G401.6 (cell line): Measurements from ENCODE around the gene TRIM4.
"Not testable (repeated sequence)": the region's sequence is repeated elsewhere in the genome, so short reads cannot be mapped to it uniquely, and the experiment has no call there.

Source experiments
- FAIRE-seq: peaks from 2 replicates; lab custom pipeline; 2012; peaks lifted over from hg19 to GRCh38; lab: Jason Lieb, UNC

Gene TRIM4, protein sequence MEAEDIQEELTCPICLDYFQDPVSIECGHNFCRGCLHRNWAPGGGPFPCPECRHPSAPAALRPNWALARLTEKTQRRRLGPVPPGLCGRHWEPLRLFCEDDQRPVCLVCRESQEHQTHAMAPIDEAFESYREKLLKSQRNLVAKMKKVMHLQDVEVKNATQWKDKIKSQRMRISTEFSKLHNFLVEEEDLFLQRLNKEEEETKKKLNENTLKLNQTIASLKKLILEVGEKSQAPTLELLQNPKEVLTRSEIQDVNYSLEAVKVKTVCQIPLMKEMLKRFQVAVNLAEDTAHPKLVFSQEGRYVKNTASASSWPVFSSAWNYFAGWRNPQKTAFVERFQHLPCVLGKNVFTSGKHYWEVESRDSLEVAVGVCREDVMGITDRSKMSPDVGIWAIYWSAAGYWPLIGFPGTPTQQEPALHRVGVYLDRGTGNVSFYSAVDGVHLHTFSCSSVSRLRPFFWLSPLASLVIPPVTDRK

GRCh38 chr7:99918959-99919813, at the start of gene TRIM4:
TRIM4 (minus strand) TSS chr7:99919530; CDS start chr7:99919401, 129 bp downstream.
- FAIRE-seq, result no peak

DNA sequence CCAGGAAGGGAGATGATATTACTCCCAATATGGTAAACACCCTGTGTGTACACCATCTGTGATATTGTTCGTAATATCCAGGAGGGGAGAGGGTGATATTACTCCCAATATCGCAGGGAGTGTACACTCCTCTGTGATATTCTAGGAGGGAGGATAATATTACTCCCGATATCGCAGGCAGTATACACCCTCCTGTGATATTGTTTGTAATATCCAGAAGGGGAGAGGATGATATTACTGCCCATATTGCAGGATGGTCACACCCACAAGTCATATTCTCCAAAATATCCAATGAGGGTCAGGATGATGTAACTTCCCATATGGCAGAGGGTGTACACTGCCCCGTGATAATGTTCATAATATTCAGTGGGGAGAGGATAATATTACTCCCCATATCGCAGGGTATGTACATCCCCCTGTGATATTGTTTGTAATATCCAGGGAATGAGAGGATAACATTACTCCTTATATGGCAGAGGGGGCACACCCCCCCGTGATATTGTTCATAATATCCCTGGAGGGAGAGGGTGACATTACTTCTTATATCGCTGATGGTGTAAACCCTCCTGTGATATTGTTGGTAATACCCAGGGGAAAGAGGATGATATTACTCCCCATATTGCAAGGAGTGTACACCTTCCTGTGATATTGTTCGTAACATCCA, 39.4 kb upstream of the TRIM4 start:
- FAIRE-seq, result no peak

GRCh38 chr7:99955247-99955646, 35.9 kb upstream of the TRIM4 start:
- no peak for FAIRE-seq

DNA sequence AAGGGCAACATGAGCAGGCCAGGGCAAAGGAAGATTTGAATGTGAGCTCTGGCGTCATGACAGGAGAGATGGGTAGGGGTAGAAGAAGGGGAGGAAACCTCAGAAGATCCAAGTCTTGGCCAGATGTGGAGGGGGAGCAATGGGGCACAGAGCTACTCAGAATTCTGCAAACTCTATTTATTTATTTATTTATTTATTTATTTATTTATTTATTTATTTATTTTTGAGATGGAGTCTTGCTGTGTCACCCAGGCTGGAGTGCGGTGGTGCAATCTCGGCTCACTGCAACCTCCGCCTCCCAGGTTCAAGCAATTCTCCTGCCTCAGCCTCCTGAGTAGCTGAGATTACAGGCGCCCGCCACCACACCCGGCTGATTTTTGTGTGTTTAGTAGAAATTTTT, 35.3 kb upstream of the TRIM4 start:
- not testable (repeated sequence) for FAIRE-seq

GRCh38 chr7:99953649-99954048, 34.3 kb upstream of the TRIM4 start:
- FAIRE-seq, result no peak

GRCh38 chr7:99952649-99953048, 33.3 kb upstream of the TRIM4 start:
- not testable (repeated sequence) for FAIRE-seq

GRCh38 chr7:99950819-99951218, 31.5 kb upstream of the TRIM4 start:
- not testable (repeated sequence) for FAIRE-seq

DNA sequence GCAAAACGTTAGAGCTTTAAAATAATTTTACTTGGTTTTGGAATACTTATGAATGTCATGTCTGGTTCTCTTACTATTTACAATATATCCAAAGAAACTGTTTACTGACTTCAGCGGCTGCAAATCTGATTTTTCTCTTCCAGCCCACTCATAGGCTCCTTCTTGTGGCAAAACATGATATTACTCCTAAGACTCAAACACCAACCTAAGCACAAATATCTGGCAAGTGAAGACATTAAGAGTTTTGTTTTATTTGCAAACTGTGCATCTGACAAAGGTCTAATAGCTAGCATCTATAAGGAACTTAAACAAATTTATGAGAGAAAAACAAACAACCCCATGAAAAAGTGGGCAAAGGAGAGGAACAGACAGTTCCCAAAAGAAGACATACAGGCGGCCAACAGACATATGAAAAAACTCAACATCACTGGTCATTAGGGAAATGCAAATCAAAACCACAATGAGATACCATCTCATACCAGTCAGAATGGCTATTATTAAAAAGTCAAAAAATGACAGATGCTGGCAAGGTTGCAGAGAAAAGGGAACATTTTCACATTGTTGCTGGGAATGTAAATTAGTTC, 30.4 kb upstream of the TRIM4 start:
- FAIRE-seq, result no peak

GRCh38 chr7:99947608-99948007, 28.3 kb upstream of the TRIM4 start:
- no peak for FAIRE-seq

DNA sequence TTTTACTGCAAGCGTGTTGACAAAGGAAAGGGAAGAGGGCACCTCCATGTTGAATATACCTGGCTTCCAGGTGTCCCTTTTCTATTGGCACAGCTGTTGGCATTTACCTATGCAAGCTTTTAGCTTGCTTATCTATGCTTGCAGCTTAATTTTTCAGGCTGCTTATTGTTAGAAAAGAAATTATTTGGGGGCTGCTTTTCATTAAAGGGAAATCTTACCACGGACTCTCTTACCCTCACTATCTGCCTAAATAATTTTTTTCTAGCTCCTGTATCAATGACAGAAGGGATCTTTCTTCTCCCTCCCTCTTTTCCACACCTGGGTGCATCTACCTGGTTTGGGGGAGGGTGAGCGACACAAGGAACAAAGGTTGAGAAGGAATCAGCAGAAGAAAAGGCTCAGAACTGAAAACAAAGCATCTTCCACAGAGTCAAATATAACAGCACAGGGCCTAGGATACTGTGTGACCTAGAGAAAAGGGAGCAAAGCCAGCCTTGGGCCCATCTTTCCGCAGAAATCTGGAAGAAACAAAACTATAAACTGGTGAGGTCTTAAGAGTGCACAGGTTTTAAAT, 25.3 kb upstream of the TRIM4 start:
- no peak for FAIRE-seq

DNA sequence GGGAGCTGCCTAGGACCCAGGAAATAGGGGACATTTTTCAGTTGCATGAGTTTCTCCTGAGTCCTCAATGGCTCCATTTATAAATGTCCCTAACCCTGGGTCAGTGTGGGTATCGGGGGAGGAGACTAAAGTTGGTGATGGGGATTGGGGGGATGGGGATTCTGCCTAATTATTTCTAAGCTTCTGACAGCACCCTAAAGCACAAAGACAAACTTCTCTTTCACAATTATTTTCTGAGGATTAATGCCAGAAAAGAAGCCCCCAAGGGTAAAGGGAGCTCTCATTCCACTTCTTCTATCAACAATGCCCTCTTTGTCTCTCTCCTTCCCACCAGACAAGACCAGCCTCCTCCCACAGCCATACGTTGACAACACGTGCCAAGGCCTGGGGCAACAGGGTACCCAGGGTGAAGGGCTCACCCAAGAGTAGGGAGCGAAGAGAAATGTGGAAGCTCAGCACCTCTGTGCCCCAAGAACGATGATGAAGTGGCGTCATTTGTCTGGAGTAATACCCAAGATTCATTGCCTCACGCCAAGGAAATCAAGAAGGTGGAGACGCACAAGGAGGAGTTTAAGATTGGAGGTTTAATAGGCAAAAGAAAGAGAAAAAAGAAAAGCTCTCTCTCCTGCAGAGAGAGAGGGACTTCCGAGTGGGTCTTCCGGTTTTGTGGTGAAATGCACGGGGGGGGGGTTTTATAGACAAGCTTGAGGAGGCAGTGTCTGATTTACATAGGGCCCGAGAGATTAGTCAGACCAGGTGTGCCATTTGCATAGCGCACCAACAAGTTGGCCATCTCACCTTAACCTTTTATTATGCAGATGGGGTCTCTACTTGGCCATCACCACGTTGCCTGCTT, 24.5 kb upstream of the TRIM4 start:
- FAIRE-seq, result no peak

DNA sequence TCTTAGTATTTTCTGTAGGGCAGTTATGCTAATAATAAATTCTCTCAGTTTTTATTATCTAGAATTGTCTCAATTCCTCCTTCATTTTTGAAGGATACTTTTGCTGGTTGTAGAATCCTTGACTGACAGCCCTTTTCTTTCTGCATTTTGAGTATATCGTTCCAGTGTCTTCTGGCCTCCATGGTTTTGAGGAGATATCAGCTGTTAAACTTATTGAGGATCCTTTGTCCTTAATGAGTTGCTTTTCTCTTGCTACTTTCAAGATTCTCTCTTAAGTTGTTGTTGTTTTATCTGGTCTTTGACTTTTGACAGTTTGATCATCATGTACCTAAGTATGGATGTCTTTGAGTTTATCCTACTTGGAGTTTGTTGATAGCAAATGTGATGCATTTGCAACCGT, 19.0 kb upstream of the TRIM4 start:
- no peak for FAIRE-seq

DNA sequence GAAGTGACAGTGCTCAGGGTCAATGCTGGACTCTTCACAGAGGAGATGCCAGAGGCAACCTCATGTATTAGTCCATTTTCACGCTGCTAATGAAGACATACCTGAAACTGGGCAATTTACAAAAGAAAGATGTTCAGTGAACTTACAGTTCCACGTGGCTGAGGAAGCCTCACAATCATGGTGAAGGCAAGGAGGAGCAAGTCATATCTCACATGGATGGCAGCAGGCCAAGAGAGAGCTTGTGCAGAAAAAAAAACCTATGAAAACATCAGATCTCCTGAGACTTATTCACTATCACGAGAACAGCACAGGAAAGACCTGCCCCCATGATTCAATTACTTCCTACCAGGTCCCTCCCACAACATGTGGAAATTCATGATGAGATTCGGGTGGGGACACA, 15.7 kb upstream of the TRIM4 start:
- not testable (repeated sequence) for FAIRE-seq

GRCh38 chr7:99930376-99930775, 11.0 kb upstream of the TRIM4 start:
- no peak for FAIRE-seq

GRCh38 chr7:99929730-99930053, 10.4 kb upstream of the TRIM4 start:
- FAIRE-seq, result no peak

DNA sequence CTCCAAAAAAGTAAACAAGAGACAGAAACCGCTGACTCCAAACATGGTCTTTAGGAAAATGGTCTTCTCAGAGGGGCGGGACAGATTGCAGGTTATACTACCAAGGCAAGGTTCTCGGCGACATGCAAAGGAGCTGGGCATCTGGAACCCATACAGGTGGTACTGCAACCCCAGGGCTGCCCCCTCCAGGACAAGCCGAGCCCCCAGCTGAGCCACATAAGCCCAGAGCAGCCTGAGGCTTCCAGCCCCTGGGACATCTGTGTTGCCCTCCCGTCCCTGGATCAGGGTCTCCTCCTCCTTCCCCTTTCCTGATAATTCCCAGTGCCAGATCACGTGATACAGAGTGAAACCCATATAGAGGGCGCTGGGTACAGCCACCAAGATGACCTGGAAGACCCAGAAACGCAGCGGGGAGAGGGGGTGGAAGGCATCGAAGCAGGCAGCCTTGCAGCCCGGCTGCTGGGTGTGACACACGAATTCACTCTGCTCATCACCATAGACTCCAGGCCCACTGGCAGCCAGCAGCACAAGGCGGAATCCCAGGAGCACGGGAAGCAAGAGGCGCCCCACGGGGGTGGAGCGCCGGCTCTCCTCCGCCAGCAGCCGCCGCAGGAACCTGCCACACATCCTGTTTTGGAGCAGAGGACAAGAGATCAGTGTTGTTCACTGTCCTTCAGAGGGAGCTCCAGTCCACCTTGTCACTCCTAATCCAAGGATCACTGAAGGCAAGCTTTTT, 9.8 kb upstream of the TRIM4 start, which contains the start of gene GJC3:
Gene GJC3, minus strand, starts transcription at position 627 of the 736 bp plus-strand sequence. Its CDS starts 0 bp downstream, at position 627.
- FAIRE-seq, result no peak

GRCh38 chr7:99928188-99928587, 8.9 kb upstream of the TRIM4 start:
- no peak for FAIRE-seq

DNA sequence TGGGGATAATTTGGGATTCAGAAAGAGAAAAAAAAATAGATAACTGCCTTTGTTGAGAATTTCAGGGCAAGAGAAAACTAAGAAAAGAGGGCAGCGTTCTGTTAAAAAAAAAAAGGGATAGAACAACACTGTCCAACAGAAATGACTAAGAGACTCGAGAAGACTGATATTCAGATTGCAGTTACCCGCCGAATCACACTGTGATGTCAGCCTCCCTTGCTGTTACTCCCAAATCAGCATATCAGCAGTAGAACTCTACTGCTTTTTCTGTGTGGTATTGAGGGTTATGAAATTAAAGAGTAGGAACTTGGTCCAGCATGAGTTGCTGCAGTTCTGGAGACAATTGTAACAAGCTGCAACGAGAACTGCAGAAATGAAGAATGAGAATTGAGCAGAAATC, 8.2 kb upstream of the TRIM4 start:
- no peak for FAIRE-seq

- FAIRE-seq, result no peak
Measured at GRCh38 chr7:99926321-99926720, 7.0 kb upstream of the TRIM4 start.

DNA sequence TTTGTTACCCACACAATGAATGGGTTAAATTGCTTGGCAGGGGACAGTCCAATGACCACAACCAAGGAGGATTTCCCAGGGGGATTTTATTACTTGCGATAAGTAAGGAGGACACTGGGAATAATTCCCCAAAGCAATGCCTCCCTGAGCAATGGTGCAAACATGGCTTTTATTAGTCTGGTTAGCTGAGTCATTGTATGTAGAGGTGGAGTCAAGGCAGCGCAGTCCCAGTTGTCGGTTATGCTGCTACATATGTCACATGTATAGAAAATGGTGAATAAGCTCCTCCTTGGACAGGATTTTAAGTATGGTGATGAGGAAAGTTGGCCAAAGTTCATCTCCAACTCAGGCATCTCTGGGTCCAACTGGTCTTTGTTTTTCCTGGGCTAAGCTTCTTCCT, 3.9 kb upstream of the TRIM4 start:
- no peak for FAIRE-seq
